Measurements from ENCODE around the gene VAV3.

The VAV3 gene

GRCh38 chr1:107788206-107789202, 176.5 kb downstream of the VAV3 start:
- H3K27ac Mint-ChIP-seq (ENCODE audit: low read depth): peak overlapping the region; percentile 95
- DNase-seq (ENCODE audit: low spot score in 2 of 2): no peak
- H3K27me3 Mint-ChIP-seq: no peaks in the 10 kb centered on the region
- peak overlapping the region; percentile 37 for H3K4me3 Mint-ChIP-seq
- H3K4me1 Mint-ChIP-seq: peaks cover 72% of the 10 kb centered on the region
- peaks cover 14% of the 10 kb centered on the region for H3K36me3 Mint-ChIP-seq (ENCODE audit: insufficient read depth)
- ATAC-seq (replicated peaks; ENCODE audit: extremely low read depth, poor library complexity, severe bottlenecking): no peak
- no peaks in the 10 kb centered on the region for H3K9me3 Mint-ChIP-seq

GRCh38 chr1:107787299-107787698, 177.7 kb downstream of the VAV3 start:
- Mint-ChIP-seq H3K27me3 (no peaks in the 10 kb centered on the region), H3K36me3 (ENCODE audit: insufficient read depth) (peaks cover 14% of the 10 kb centered on the region), H3K4me3 (peak overlapping the region; percentile 68), H3K9me3 (no peaks in the 10 kb centered on the region), H3K4me1 (peaks cover 79% of the 10 kb centered on the region), H3K27ac (ENCODE audit: low read depth) (peak overlapping the region; percentile 95)
- no peak for DNase-seq (ENCODE audit: low spot score in 2 of 2)
- no peak for ATAC-seq (replicated peaks; ENCODE audit: extremely low read depth, poor library complexity, severe bottlenecking)

DNA sequence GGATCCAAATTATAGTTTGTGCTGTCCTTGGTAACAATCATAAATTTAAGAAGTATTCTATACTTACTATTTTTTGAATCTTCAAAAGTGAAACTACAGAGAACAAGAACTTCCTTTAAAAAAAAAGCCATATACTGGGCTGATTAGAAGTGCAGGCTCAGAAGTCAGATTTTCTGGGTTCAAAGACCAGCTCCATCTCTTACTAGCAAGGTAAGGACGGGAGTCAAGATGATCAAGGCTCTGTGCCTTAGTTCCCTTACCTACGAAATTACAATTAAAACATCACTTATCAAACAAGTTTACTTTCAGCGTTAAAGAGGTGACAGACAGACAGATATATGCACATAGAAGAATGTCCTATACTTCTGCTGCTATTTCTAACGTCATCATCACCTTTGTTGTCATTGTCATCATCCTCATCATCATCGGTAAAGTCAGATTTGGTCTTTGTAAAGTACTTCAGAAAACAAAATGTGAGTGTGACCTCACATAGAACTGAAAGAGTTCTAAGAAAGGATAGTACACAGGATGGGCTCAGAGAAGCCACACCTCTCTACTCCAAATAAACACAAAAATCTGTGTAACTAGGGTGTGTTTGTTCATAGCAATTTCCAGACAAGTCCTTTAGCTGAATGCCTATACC, 178.7 kb downstream of the VAV3 start:
- DNase-seq (ENCODE audit: low spot score in 2 of 2): peak in 1 of 2 donors; percentile 40
- Mint-ChIP-seq H3K36me3 (ENCODE audit: insufficient read depth) (peaks cover 14% of the 10 kb centered on the region), H3K4me1 (peaks cover 83% of the 10 kb centered on the region), H3K27me3 (no peaks in the 10 kb centered on the region), H3K27ac (ENCODE audit: low read depth) (peak overlapping the region; percentile 95), H3K9me3 (no peaks in the 10 kb centered on the region), H3K4me3 (peak overlapping the region; percentile 68)
- peak; percentile 87 for ATAC-seq (replicated peaks; ENCODE audit: extremely low read depth, poor library complexity, severe bottlenecking)

- H3K4me3 Mint-ChIP-seq: peak overlapping the region; percentile 68
- peaks cover 77% of the 10 kb centered on the region for H3K4me1 Mint-ChIP-seq
- ATAC-seq (replicated peaks; ENCODE audit: extremely low read depth, poor library complexity, severe bottlenecking) (peak; percentile 13), DNase-seq (ENCODE audit: low spot score in 2 of 2) (no peak)
- H3K27ac Mint-ChIP-seq (ENCODE audit: low read depth): peak overlapping the region; percentile 95
- H3K9me3 Mint-ChIP-seq: no peaks in the 10 kb centered on the region
- H3K36me3 Mint-ChIP-seq (ENCODE audit: insufficient read depth): peaks cover 12% of the 10 kb centered on the region
- no peaks in the 10 kb centered on the region for H3K27me3 Mint-ChIP-seq
Measured at GRCh38 chr1:107785496-107786202, 179.3 kb downstream of the VAV3 start.

- no peaks in the 10 kb centered on the region for H3K9me3 Mint-ChIP-seq
Measured at GRCh38 chr1:107782217-107782845, 182.6 kb downstream of the VAV3 start.

GRCh38 chr1:107781245-107781644, 183.7 kb downstream of the VAV3 start:
- ATAC-seq (replicated peaks; ENCODE audit: extremely low read depth, poor library complexity, severe bottlenecking) (no peak), DNase-seq (ENCODE audit: low spot score in 2 of 2) (no peak)

More at GRCh38 chr1:107782217-107782845, 182.6 kb downstream of the VAV3 start:
- Mint-ChIP-seq H3K36me3 (ENCODE audit: insufficient read depth) (peaks cover 15% of the 10 kb centered on the region), H3K27me3 (no peaks in the 10 kb centered on the region), H3K27ac (ENCODE audit: low read depth) (peak overlapping the region; percentile 95), H3K4me3 (no peak overlapping the region), H3K4me1 (peaks cover 50% of the 10 kb centered on the region)
- DNase-seq (ENCODE audit: low spot score in 2 of 2) (peak in 1 of 2 donors; percentile 44), ATAC-seq (replicated peaks; ENCODE audit: extremely low read depth, poor library complexity, severe bottlenecking) (no peak)

DNA sequence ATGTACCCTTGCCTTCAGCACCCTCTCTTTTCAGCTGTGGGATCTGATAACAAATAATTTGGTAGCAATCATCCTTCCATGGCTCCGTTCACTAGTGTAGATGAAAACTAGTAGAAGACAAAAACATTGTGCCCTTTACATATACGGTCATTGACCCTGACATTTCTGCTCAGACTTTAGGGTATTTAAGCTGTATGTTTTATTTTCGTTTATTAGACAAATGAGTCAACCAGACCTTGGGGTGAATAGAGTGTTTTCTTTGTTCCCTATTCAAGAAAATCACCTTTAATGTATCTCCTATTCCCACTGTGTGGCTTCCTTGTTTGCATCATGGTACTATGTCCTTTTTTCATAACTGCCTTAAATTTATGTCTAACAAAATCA, 187.3 kb downstream of the VAV3 start:
- H3K27me3 Mint-ChIP-seq: no peaks in the 10 kb centered on the region

More at GRCh38 chr1:107781245-107781644, 183.7 kb downstream of the VAV3 start:
- Mint-ChIP-seq H3K4me3 (no peak overlapping the region), H3K27ac (ENCODE audit: low read depth) (no peak overlapping the region), H3K9me3 (no peaks in the 10 kb centered on the region), H3K36me3 (ENCODE audit: insufficient read depth) (peaks cover 15% of the 10 kb centered on the region), H3K27me3 (no peaks in the 10 kb centered on the region), H3K4me1 (peaks cover 39% of the 10 kb centered on the region)

GRCh38 chr1:107776900-107777663, 187.9 kb downstream of the VAV3 start:
- Mint-ChIP-seq H3K27ac (ENCODE audit: low read depth) (no peak overlapping the region), H3K36me3 (ENCODE audit: insufficient read depth) (peaks cover 15% of the 10 kb centered on the region), H3K9me3 (no peaks in the 10 kb centered on the region), H3K27me3 (no peaks in the 10 kb centered on the region), H3K4me3 (no peak overlapping the region), H3K4me1 (peaks cover 2% of the 10 kb centered on the region)
- DNase-seq (ENCODE audit: low spot score in 2 of 2): no peak
- ATAC-seq (replicated peaks; ENCODE audit: extremely low read depth, poor library complexity, severe bottlenecking): no peak

More for the DNA sequence above, 187.3 kb downstream of the VAV3 start:
- DNase-seq (ENCODE audit: low spot score in 2 of 2): no peak
- Mint-ChIP-seq H3K9me3 (no peaks in the 10 kb centered on the region), H3K27ac (ENCODE audit: low read depth) (no peak overlapping the region), H3K4me3 (no peak overlapping the region), H3K4me1 (peaks cover 8% of the 10 kb centered on the region), H3K36me3 (ENCODE audit: insufficient read depth) (peaks cover 14% of the 10 kb centered on the region)
- no peak for ATAC-seq (replicated peaks; ENCODE audit: extremely low read depth, poor library complexity, severe bottlenecking)

DNA sequence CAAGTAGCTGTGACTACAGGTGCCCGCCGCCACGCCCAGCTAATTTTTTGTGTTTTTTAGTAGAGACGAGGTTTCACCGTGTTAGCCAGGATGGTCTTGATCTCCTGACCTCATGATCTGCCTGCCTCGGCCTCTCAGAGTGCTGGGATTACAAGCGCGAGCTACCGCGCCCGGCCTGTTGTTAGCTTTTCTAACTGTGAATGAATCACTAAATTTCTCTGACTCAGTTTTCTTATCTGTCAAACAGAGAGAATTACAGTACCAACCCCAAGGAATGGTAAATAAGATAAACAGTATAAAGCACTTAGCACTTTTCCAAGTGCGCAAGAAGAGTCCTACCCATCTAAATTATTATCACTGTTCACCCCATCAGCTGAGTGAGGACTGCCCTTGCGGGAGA, 193.6 kb downstream of the VAV3 start:
- Mint-ChIP-seq H3K36me3 (ENCODE audit: insufficient read depth) (peaks cover 39% of the 10 kb centered on the region), H3K4me1 (no peaks in the 10 kb centered on the region), H3K27me3 (no peaks in the 10 kb centered on the region), H3K9me3 (no peaks in the 10 kb centered on the region), H3K27ac (ENCODE audit: low read depth) (no peak overlapping the region), H3K4me3 (no peak overlapping the region)
- DNase-seq (ENCODE audit: low spot score in 2 of 2) (no peak), ATAC-seq (replicated peaks; ENCODE audit: extremely low read depth, poor library complexity, severe bottlenecking) (no peak)

GRCh38 chr1:107767156-107767582, 197.8 kb downstream of the VAV3 start:
- no peaks in the 10 kb centered on the region for H3K27me3 Mint-ChIP-seq
- DNase-seq (ENCODE audit: low spot score in 2 of 2): no peak
- peaks cover 49% of the 10 kb centered on the region for H3K36me3 Mint-ChIP-seq (ENCODE audit: insufficient read depth)
- no peaks in the 10 kb centered on the region for H3K9me3 Mint-ChIP-seq
- ATAC-seq (replicated peaks; ENCODE audit: extremely low read depth, poor library complexity, severe bottlenecking): no peak
- H3K27ac Mint-ChIP-seq (ENCODE audit: low read depth): no peak overlapping the region
- H3K4me1 Mint-ChIP-seq: no peaks in the 10 kb centered on the region
- H3K4me3 Mint-ChIP-seq: no peak overlapping the region

GRCh38 chr1:107766533-107766932, 198.4 kb downstream of the VAV3 start:
- no peaks in the 10 kb centered on the region for H3K9me3 Mint-ChIP-seq
- H3K4me3 Mint-ChIP-seq: no peak overlapping the region
- no peak overlapping the region for H3K27ac Mint-ChIP-seq (ENCODE audit: low read depth)
- peaks cover 51% of the 10 kb centered on the region for H3K36me3 Mint-ChIP-seq (ENCODE audit: insufficient read depth)
- ATAC-seq (replicated peaks; ENCODE audit: extremely low read depth, poor library complexity, severe bottlenecking): no peak
- no peaks in the 10 kb centered on the region for H3K27me3 Mint-ChIP-seq
- DNase-seq (ENCODE audit: low spot score in 2 of 2): no peak
- H3K4me1 Mint-ChIP-seq: no peaks in the 10 kb centered on the region

Measured in central memory CD8-positive, alpha-beta T cell (primary cell).